Stimulated activated CD8-positive, alpha-beta memory T cell treated with anti-CD3 and anti-CD28 coated beads, Interleukin-12 subunit alpha, Interleukin-12 subunit beta, amount 100 ng/mL, for 4 hours (primary cell): Measurements from ENCODE around the gene SPINK14.

Experiments used
- DNase-seq: peaks from one replicate; pipeline ENCODE4 v3.0.0-alpha.2; 2020; ENCODE audit warnings: low read depth

Gene SPINK14

GRCh38 chr5:148201151-148201550 is 32.8 kb downstream of the SPINK14 start:
- no peak for DNase-seq

- no peak for DNase-seq
These were observed 34.3 kb downstream of the SPINK14 start, which contains the start of gene SPINK6 for GRCh38 chr5:148202531-148203203. Gene SPINK6, plus strand, starts transcription at chr5:148203042. Its CDS starts 55 bp downstream, at chr5:148203097.

GRCh38 chr5:148205044-148205806 is 36.9 kb downstream of the SPINK14 start:
- no peak for DNase-seq

- DNase-seq = no peak
These were observed 37.5 kb downstream of the SPINK14 start for GRCh38 chr5:148205865-148206264.

- no peak for DNase-seq
These were observed 38.3 kb downstream of the SPINK14 start for GRCh38 chr5:148206620-148207019.

- no peak for DNase-seq
These were observed 39.9 kb downstream of the SPINK14 start for GRCh38 chr5:148208226-148208625.

GRCh38 chr5:148209151-148209770 is 40.9 kb downstream of the SPINK14 start:
- DNase-seq = no peak

- no peak for DNase-seq
These were observed 46.4 kb downstream of the SPINK14 start for GRCh38 chr5:148214665-148215185.

- no peak for DNase-seq
These were observed 53.2 kb downstream of the SPINK14 start for GRCh38 chr5:148221508-148221907.

- DNase-seq = no peak
These were observed 55.9 kb downstream of the SPINK14 start for GRCh38 chr5:148224117-148224742.
